Fibroblast of skin of scalp (primary cell): ENCODE results near the gene DLG2.

Experiments used
- DNase-seq: peaks from one replicate; pipeline ENCODE4 v3.0.0-alpha.2; 2013

Gene DLG2

DNA sequence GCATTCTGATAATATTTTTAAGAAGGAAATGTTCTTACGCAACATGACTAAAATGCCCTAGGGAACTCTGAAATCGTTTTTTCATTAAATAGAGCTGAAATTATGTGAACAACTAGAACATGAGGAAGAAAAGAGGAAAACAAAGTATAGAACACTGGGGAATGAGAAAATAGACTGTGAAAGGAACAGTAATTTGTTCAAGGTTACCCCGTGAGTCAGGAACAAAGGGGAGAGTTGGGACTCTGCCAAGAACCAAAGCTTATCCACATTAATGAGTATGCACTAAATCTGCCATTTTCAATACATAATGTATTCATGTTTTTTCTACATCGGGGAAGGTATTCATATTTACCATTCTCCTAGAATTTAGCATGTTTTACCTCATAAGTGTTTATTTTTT, 1379.2 kb downstream of the DLG2 start:
- no peak for DNase-seq

DNA sequence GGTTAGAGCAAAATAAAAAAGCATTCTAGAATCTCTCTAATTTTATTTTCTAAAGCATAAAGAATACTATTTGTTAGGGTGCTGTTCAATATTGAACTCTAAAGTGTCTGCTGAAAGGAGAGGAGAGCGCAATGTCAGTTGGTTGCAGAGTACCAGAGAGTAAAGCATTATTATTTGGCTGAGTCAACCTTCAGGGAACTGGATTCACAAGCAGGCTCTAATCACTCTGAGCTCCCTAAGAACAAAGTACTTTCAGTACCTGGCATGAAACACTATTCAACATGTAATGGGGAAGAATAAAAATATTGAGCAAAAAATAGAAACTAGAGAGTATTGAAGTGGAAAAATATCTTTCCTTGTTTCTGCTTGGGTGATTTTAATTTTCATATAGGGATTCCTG, 1380.0 kb downstream of the DLG2 start:
- DNase-seq = no peak

DNA sequence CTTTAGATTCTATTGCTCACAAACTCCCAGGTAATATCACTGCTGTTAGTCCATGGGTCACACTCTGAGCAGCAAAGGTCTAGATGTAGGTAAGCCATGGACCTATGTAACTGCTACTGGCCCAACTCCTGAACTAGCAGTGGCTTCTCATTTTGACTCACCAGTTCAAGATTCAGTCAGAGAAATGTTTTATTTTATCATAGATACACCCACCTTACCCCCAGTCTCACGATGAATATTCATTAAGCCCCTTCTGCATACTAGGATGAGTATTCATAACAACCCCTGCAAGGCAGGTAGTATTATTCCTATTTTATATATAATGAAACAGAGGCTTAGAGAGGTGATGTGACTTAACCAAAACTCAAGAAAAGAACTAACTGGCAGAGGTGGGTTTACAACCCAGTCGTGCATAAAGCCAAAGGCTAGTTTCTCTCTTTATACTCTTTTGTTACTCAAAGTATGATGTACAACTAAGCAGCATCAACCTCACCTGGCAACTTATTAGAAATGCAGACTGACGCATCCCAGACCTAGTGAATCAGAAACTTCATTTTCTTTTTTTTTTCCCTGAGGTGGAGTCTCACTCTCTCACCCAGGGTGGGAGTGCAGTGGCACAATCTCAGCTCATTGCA, 1383.4 kb downstream of the DLG2 start:
- no peak for DNase-seq

DNA sequence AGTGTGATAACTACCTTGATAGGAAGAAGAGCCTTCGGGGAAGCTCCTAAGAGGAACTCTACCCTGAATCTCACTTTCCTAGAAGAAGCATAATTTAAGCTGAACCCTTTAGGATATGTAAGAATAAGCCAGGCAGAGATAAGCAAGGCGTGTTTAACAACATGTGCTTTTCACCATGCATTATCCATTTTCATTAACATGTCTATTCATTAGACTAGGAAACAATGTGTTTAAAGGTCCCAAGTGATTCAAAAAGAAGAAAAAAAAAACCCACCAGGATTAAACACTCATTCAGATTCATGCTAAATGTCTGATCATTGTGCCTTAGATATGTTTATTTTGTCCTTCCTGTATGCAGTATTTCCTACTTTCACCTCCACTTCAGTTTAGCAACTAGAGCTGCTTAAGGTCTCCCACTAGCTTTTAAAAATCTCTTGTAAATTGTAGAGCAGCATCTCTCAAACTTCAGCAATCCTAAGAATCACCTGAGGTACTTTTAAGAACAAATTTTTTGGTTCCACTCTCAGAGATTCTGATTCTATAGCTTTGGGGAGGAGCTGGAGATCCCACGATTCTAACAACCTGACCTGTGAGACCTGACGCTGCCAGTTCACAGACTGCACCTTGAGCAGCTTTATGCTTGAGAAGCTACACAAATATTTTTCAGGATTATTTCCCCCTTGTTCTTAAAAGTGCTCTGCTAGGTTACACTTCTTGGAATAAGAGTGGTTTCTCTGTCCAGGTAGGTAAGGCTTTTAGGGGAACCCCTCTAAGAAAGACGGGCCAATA, 1385.6 kb downstream of the DLG2 start:
- DNase-seq = no peak

DNA sequence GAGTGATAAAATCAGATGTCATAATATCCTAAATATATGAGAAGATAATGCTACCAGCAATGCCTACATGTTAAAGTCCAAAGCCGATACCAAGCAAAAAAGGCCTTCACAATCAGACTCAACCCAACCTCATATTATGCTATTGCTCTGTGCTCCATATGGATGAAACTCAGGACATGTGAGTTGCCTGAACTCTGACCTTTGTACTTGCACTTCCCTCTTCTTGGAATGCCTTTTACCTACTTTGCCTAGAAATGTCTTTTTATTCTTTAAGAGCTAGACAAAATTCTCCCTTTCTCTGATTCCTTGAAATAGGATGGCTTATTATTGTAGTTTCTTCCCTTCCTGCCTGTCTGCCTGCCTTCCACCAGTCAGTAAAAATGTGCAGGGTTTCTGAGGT, 1386.3 kb downstream of the DLG2 start:
- no peak for DNase-seq

DNA sequence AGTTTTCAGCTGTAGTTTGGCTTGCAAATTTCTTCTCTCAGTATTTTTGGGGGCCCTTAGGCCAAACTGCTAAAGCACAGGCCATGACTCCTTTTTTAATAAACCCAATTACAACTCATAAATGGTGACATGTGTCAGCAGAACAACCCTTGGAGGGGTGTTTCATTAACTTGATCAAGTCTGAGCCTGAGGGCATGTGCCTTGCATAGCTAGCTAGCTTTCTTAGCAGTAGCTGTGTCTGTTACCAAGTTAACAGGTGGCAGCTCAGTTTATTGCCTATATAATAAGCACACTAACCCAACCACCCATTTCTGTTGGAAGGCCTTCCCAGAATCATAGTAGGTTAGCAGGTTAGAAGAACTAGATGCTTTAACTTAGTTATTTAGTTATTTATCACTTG, 1390.7 kb downstream of the DLG2 start:
- no peak for DNase-seq

DNA sequence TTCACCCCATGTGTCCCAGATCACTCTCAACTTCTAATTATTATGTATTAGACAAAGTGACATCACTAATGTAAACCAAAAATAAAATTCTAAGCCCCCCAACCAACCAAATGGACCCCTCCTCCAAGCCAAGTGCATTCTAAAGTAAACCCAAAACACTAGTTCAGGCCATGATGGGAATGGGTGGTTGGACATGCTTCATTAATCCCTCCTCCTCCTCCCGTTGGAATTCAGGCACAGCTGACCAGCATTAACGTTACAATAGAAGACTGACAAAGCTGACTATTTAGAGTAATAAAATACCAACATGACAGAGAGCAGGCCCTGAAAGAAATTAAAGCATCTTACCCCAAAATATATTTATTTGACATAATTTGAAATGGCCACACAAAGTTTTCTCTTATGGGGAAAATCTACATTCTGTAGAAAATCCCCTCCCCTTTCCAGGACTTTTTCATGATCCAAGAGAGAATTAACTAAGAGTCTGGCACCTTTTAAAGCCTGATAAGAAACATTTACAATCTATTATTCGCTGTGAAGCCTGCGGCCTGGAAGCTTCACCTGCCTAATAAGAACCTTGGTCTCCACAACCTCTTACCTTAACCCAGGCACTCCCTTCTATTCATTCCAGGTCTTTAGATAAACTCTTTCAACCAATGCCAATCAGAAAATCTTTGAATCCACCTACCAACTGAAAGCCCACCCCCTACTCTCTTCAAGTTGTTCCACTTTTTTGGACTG, 1392.5 kb downstream of the DLG2 start:
- no peak for DNase-seq

DNA sequence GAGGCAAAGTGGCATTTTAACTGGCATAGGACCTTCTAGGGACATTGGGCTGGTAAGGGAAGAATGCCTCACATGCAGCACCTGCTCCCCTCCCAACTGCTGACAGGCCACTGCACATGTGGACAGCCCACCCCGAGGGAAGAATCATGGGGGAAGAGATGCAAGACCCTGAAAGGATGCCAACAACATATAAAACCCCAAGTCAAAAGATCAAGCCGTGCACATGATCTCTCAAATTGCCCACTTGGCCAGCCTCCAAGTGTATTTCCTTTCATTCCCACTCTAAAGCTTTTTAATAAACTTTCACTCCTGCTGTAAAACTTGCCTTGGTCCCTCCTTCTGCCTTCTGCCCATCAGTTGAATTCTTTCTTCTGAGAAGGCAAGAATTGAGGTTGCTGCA, 1393.1 kb downstream of the DLG2 start:
- DNase-seq = no peak

DNA sequence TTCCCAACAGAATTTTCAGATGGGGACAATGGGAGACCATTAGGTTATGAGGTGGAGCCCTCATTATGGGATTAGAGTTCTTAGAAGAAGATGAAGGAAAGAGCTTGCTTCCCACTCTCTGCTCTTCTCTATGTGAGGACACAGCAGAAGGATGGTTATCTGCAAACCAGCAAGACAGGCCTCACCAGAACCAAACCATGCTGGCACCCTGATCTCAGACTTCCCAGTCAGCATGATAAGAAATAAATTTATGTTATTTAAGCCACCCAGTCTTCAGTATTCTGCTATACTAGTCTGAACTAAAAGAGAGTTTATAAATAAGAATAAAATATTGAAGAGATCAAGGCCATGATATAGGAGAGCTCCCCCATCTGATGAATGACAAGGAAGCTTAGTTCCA, 1394.6 kb downstream of the DLG2 start:
- no peak for DNase-seq

DNA sequence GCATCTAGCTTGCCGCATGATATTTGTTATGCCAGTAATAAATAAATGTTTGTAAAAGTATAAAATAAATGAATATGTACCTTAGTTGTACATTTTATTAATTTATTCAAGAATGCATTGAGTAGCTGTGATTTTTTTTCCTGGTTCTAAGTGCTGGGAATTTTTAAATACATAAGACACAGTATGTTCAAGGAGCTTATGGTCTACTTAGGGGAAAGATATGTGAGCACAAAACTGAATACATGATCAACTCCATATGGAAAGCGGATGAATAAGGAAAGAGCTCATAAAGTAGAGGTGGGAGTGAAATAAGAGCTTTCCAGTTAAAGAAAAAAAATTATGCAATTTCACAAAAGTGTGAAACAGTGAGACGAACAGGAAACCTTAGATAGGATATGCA, 1396.7 kb downstream of the DLG2 start:
- DNase-seq = no peak

DNA sequence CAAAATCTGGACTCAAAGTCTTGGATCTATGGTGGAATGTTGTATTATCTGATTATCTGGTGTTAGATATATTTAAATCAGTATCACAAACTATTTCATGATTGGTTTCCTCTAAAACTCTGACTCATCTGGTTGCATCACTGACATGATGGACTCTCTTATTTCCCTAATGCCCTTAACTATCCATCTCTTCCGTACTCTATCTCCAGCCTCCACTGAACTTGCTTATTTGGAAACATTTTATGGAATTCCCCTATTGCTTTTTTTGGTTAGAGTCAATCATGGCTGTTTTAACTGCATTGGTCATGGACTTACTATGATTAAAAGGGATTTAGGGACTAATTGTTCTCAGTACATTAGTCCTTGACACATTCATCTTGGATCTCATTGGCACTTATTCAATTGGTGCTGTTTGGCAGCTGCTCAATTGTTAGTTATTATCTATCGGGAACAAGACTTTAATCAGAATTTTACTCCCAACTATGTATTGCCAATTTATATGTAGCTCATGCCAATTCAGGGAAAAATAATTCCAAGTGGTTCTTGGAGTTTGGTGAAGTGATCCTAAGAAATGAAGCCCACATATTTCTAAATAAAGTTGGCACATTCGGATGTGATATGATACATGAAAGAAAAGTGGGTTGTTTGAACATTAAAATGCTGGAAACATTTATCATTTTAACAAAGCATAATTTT, 1399.0 kb downstream of the DLG2 start:
- no peak for DNase-seq

DNA sequence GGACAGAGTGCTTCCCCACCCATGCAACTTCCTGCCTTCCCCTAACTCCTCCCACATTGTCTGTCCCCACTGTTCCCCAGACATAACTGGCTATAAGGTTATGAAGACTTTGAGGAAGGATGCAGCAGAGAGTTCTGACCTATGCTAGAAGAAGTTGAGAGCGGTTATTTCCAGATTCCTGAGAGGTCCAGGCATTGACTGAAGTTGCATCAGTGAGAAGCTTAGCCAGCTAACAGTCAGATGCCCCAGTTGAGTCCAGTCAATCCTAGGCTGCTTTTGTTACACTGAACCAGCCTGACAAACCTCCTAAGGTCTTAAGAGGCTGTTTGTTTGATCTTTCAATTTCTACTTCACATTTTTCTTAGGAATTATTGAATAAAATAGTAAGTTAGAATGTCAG, 1403.1 kb downstream of the DLG2 start:
- DNase-seq = peak; percentile 6

DNA sequence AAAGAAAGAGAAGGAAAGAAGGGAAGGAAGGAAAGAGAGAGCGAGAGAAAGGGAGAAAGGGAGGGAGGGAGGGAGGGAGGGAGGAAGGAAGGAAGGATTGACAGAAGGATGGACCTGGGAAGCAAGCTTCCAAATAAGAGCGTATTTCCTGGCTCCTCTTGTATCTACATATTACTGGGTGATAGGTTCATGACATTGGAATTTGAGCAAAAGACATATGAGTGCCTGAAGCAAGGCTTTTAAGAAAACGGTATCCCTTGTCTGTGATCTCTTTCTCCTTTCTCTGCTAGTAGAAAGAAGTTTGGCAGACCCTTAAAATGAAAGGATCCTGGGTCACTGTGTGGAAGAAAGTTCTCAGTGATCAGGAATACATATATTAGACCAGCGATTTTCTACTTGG, 1408.8 kb downstream of the DLG2 start:
- no peak for DNase-seq

DNA sequence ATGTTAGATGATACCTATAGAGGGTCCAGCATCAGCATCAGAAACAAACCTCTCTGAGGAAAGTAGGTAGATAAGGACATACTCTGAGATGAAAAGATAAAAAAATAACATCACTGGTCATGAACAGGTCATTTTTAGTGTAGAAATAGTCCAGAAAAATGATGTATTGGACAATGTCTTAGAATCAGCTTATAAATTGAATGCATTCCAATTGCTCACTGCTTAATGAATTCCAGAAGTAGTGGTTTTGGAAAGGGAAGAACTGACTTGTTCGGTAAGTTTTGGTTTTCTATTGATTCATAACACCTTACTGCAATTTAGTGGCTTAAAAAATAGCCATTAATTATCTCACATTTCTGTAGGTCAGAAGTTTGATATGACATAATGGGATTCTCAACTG, 1411.5 kb downstream of the DLG2 start:
- DNase-seq = no peak

DNA sequence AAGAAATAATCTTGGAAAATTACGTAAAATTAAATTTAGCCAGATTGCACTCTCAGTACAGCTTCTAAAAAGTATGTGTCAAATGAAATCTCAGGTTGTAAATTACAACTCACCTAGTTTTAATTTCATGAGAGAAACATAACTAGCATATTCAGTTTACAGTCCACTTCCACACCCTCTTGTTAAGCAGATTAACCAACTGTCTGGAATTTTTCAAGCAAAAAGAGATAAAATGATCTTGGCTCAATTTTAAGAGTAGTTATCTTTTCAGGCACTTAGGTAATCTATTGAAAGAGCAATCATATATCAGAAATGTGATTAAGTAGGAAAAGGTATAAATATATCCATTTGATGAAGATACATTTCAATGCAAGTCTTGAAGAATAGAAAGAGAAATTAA, 1412.6 kb downstream of the DLG2 start:
- no peak for DNase-seq

DNA sequence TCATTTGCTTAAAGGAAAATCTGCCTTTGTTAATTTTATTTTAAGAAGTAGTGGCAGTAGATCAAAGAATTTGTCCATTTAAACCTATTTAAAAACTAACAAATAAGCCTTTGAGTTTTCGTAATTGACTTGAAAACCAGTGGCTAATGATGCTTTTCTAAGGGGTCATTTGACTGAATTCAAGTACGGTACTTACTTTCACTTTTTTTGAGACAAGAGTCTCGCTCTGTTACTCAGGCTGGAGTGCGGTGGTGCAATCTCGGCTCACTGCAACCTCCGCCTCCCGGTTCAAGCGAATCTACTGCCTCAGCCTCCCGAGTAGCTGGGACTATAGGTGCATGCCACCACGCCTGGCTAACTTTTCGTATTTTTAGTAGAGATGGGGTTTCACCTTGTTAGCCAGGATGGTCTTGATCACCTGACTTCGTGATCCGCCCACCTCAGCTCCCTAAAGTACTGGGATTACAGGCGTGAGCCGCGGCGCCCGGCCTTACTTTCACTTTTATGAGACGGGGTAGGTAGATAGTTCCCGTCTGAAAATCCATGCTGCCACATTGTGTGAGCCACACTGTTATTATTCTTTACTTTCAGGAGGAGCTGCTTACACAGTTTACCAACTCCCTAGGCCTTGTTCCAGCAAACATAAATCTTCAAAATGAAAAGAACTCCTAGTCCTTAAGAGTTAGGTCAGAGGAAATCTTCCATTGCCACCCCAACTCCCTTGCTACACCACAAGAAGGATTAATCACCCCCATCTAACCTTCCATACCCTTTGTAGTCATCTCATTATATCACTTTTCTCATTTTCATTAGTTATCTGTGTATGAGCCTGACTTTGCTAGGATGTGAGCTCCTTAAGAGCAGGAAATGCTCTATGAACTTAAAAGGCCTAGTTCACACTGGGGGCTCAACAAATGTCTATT, 1414.4 kb downstream of the DLG2 start:
- no peak for DNase-seq

DNA sequence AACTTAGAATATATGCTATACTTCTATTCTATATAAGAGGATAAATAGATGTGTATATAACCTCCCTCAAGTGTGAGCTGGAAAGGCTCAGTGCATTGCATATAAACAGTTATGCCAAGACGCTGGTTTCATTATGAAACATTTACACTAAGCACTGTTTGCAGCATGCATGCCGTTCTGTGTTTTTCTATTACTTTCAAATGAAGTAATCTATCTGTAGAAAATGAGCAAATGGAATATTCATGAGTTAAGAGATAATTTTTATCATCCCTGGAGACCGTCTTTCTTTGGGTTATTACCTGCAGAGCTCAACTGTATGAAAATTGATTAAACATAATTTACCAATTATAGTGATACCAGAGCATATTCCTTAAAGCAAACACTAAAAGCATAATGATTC, 1415.2 kb downstream of the DLG2 start:
- DNase-seq = no peak

DNA sequence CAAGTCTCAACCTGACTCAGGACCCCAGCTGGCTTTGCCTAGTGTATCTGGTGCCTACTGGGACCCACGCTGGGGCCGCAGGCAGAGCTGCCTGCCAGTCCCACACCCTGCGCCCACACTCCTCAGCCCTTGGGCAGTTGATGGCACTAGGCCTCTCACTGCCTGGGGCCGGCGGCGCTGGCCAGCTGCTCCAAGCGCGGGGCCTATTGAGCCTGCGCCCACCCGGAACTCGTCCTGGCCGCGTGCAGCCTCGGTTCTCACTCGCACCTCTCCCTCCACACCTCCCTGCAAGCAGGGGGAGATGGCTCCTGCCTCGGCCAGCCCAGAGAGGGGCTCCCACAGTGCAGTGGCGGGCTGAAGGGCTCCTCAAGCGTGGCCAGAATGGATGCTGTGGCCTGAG, 1432.4 kb downstream of the DLG2 start:
- DNase-seq = no peak

DNA sequence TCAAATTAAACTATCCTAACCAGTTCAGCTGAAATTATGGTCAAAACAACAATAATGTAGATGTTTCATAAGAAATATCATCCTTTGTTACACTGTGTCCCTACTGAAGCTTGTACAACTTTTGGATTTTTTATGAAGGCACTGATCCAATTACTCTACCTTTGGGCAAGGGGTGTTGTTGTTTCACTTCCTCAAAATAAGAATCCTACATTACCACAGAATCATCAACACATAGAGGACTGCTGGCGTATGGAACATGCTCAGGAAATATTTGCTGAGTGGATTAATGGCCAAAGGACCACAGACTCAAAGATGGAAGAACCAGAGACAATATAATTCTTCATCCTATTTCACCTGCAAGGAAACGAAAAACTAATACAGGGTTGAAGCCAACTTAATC, 1433.4 kb downstream of the DLG2 start:
- DNase-seq = no peak

DNA sequence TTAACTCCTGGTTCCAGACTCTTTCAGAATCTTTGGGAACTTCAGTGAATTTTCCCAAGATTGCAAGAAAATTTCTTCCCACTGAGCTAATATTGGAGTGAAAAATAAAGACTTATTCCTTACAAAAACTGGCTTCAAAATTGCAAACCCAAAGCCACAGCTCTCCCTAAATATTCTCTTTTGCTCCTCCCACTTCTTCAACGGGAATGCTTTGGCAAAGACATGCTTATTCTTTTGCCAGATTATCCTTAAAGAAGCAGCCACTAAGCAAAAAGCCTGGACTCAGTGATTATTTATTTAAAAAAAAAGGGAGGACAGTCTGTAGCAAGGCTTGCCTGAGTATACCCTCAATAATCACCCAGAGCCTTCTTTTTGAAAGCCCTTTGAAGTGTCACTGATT, 1438.6 kb downstream of the DLG2 start:
- no peak for DNase-seq

DNA sequence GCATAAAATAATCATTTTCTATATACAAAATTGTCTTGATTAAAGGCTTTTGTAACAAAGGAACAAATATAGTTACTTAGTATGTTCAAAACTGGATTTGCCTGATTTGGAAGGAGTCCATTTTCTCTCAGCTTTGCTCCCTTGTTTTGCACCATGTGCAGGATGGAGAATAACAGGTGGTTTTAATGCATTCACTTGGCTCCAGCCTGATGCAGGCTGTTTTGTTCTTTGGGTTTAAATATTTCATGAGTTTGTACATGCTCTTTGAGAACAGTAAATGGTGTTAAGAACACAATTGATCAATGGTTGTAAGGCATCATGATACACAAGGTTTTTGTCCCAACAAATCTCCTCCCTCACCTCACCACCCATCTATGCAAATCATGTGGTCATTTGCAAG, 1454.1 kb downstream of the DLG2 start:
- DNase-seq = no peak

DNA sequence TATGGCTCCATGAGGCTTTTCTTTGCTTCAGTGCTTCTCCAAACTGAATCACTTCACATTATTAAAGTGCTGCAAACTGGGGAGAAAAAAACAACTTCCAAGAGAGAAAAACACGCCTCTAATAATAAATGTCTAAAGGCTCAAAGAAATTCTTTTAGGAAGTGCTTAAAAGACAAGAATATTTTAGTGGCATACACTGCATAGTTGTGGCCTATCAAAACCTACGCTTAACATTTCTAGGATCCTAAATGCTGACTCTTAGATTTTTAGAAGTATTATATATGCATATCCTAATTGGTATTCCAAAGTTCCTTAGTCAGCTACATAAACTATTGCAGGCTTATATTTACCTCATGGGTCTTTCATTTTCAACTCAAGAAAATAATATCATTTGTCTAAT, 1462.0 kb downstream of the DLG2 start:
- peak; percentile 63 for DNase-seq
